Activated naive CD8-positive, alpha-beta T cell treated with anti-CD3 and anti-CD28 coated beads, Interleukin-2, amount 50 U/mL, for 24 hours (primary cell): ENCODE data around the gene P2RY14.
A peak's percentile ranks its signal among the peaks of the same experiment; 100 is the strongest.

ENCODE experiments used
- ATAC-seq: fragments of 150-1000 bp; cut with Tn5 transposase; one replicate; pipeline ENCODE4 v1.10.0; 2021
- DNase-seq: peaks from one replicate; pipeline ENCODE4 v3.0.0; 2021
- H3K27ac Mint-ChIP-seq: one replicate; pipeline ENCODE4 v1.8.0; 2021; ENCODE audit warnings: mild to moderate bottlenecking, mixed read lengths
- H3K27me3 Mint-ChIP-seq: one replicate; pipeline ENCODE4 v1.8.0; 2021; ENCODE audit warnings: mixed read lengths
- H3K36me3 Mint-ChIP-seq: one replicate; pipeline ENCODE4 v1.8.0; 2021; ENCODE audit warnings: low read depth, mixed read lengths
- H3K4me1 Mint-ChIP-seq: one replicate; pipeline ENCODE4 v1.8.0; 2021; ENCODE audit warnings: mixed read lengths
- H3K4me3 Mint-ChIP-seq: one replicate; pipeline ENCODE4 v1.8.0; 2021; ENCODE audit warnings: mild to moderate bottlenecking, moderate library complexity, mixed read lengths
- H3K9me3 Mint-ChIP-seq: one replicate; pipeline ENCODE4 v1.8.0; 2021; ENCODE audit warnings: mixed read lengths

The P2RY14 gene

DNA sequence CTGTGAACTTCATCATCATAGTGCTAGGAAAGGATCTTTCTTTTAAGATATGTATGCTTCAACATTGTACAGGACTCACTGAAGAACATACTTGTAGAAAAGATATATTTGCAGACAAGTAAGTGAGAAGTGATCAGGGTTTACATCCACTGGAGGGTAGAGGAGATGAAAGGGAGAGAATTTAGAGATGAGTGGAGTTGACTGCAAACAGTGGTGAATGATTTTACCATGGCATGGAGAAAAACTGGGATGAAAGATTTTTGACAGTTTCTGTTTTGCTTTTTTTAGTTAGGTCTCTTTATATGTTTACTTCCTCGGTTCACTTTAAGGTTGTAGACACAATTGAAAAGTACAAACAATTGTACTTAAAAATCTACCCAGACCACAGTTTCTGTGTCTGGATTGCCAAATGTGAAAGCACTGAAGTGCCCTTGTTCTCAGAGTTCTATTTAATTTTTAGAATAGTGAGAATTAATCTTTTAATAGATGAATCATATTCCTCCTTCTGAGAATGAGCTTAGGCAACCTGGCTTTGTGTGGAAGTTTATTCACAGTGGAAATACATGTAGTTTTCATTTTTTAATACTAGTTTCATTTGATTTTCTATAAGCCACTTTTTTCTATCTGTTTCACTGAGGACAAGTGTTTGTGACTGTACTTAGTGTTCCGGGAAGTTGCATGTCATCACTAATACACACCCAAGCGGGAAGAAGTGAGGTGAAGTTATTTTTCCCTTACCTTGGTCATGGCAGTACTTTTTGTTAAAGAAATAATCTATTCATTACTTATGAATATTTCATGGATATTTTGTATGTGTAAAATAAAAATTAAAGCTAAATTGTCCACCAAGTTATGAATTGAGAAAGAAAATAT lies 73.6 kb downstream of the P2RY14 start:
- Mint-ChIP-seq H3K36me3 (peaks cover 33% of the 10 kb centered on the region), H3K4me3 (peak overlapping the region; percentile 70), H3K9me3 (no peaks in the 10 kb centered on the region), H3K4me1 (peaks cover 86% of the 10 kb centered on the region), H3K27ac (peak overlapping the region; percentile 99), H3K27me3 (peaks cover 2% of the 10 kb centered on the region)
- no peak for DNase-seq
- peak; percentile 42 for ATAC-seq

DNA sequence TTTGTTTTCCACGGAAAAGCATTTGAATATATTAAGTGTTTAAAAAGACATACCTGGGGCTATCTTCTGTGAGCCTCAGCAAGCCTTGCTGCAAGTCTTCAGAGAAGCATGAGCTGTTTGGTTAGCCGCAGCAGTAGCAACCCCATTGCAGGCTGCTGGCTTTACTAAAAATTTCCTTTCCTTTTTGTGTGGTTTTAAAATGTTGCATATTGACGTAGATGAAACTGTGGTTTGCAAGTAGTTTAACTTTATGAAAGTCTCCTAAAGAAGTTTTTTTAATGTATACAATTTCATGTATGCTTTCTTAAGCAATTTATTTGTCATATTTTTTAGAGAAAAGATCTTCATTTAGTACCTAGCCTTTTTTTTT lies 75.3 kb downstream of the P2RY14 start, which contains the start of gene GPR171:
Gene GPR171, minus strand, starts transcription at position 166 of the 370 bp plus-strand sequence. CDS start 3,830 bp downstream, outside the sequence.
- Mint-ChIP-seq H3K27me3 (peaks cover 2% of the 10 kb centered on the region), H3K9me3 (peaks cover 13% of the 10 kb centered on the region), H3K4me3 (peak within 1 kb of the TSS; percentile 89), H3K36me3 (peaks cover 49% of the 10 kb centered on the region), H3K4me1 (peaks cover 85% of the 10 kb centered on the region), H3K27ac (peak within 1 kb of the TSS; percentile 99)
- DNase-seq (peak; percentile 68), ATAC-seq (peak; percentile 75)

- H3K4me1 Mint-ChIP-seq, result peaks cover 76% of the 10 kb centered on the region
Measured at GRCh38 chr3:151201051-151201730, 77.2 kb downstream of the P2RY14 start.

DNA sequence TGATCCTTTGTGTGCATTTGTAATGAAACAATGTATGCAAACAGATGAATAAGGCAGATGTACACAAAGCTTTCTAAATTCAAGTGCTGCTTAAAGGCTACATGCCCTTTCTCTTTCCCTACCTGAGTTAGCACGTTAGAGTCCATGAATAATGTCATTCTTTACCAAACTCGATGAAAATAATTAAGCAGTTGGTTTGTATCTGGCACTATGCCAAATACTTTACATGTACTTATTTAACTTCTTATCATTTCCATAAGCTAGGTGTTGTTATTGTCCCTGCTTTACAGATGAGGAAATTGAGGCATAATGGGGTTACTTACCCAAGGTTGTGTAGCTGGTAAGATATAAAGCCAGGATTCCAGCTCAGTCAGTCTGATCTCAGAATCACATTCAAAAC lies 77.8 kb downstream of the P2RY14 start:
- peak overlapping the region; percentile 98 for H3K27ac Mint-ChIP-seq
- ATAC-seq, result no peak
- no peak for DNase-seq
- H3K27me3 Mint-ChIP-seq, result peaks cover 2% of the 10 kb centered on the region
- peak overlapping the region; percentile 89 for H3K4me3 Mint-ChIP-seq
- H3K36me3 Mint-ChIP-seq, result peaks cover 61% of the 10 kb centered on the region
- H3K9me3 Mint-ChIP-seq, result peaks cover 13% of the 10 kb centered on the region
- H3K4me1 Mint-ChIP-seq, result peaks cover 74% of the 10 kb centered on the region

More at GRCh38 chr3:151201051-151201730, 77.2 kb downstream of the P2RY14 start:
- no peak for DNase-seq
- peaks cover 13% of the 10 kb centered on the region for H3K9me3 Mint-ChIP-seq
- H3K36me3 Mint-ChIP-seq, result peaks cover 58% of the 10 kb centered on the region
- H3K27ac Mint-ChIP-seq, result peak overlapping the region; percentile 98
- peak overlapping the region; percentile 89 for H3K4me3 Mint-ChIP-seq
- peaks cover 2% of the 10 kb centered on the region for H3K27me3 Mint-ChIP-seq
- ATAC-seq, result no peak

DNA sequence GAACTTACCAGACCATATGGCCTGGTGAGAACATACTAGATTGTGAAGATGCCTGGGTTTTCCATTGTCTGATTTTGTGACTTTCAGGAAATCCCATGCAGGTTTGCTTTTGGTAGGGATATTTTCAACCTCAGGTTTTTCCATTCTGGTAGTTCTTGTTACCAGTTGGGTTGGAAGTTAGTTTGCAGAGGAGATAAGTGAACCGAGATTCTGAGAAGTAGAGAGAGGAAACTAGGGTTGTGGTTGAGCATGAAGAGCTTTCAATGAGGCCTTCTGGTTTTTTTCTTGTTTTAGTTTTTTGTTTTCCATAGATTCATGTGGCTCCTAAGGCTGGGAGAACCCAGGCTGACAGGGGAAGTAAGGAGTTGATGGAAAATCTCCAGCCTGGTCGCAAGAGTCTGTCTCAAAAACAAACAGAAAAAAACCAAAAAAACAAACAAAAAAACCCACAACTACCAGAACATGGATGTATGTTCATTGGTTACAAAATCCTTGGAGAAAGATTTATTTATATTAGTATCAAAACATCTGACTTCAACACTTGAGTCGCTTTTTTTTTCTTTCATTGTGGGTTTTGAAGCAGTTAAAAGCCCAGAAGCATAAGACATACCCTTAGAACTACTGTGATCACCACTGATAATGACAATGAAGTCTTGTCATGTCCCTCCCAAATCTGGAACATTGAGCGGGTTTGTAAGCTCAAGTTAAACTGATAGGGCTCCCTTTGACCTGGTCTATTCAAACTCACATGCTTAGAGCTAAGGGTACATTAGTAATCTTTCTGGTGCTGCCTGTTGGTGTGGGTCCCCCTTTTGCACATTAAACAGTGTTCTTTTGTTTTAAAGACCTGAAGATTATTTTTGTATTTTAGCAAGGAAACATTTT lies 78.5 kb downstream of the P2RY14 start:
- ATAC-seq (peak; percentile 33), DNase-seq (no peak)
- Mint-ChIP-seq H3K27ac (peak overlapping the region; percentile 98), H3K4me3 (peak overlapping the region; percentile 89), H3K27me3 (peaks cover 2% of the 10 kb centered on the region), H3K4me1 (peaks cover 66% of the 10 kb centered on the region), H3K9me3 (peaks cover 13% of the 10 kb centered on the region), H3K36me3 (peaks cover 62% of the 10 kb centered on the region)

DNA sequence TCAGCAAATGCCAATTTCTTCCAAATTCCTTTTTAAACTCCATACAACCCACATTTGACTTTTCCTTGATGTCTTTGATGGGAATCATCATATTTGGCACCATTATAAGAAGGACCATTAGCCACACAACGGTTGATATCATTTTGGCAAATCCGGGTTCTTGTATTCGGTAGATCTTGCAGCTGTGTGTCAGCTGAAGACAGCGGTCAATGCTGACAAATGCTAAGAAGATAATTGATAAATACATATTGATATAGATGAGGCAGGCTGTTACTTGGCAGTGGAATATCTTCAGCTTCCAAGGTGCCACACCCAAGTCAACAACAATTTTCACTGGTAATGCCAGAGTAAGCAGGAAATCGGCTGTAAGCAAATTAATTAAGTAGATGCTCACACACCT lies 79.5 kb downstream of the P2RY14 start:
- Mint-ChIP-seq H3K27ac (peak overlapping the region; percentile 98), H3K27me3 (peaks cover 2% of the 10 kb centered on the region), H3K9me3 (peaks cover 13% of the 10 kb centered on the region), H3K4me1 (peaks cover 58% of the 10 kb centered on the region), H3K36me3 (peaks cover 62% of the 10 kb centered on the region), H3K4me3 (peak overlapping the region; percentile 89)
- no peak for ATAC-seq
- no peak for DNase-seq

DNA sequence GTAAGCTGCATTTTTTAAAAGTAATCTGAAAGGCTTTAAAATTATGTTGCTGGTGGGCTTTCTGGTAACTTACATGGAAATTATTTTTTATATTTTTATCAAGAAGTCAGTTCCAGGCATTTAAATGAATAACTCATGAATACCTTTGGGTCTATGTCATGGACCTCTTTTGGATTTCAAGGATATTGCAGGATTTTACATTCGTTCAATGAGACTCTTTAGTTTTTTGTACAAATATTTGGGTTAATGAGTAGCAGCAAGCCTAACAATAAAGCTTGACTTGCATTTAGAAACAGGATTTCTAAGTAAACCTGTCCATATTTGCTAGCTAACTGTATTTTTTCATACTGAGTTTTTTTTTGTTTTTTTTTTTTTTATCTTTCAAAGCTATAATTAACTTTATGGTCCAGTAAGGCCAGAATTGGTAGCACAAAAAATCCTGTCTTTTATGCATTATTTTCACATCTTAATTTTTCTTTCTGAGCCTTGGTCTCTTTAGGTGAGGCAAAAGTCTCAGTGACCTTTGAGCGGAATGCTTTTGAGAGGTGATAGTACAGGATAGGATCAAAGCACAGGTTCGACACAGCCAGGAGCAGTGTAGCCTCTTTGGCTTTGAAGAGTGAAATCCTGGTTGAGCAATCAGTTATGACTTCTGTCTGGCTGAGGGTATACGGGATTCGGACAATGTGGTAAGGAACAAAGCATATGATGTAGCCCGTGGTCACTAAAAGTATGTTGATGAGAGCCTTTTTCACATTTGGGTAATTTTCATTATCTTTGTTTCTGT lies 80.2 kb downstream of the P2RY14 start:
- peak overlapping the region; percentile 98 for H3K27ac Mint-ChIP-seq
- no peak for ATAC-seq
- no peak for DNase-seq
- peaks cover 2% of the 10 kb centered on the region for H3K27me3 Mint-ChIP-seq
- peaks cover 13% of the 10 kb centered on the region for H3K9me3 Mint-ChIP-seq
- peaks cover 58% of the 10 kb centered on the region for H3K4me1 Mint-ChIP-seq
- peak overlapping the region; percentile 89 for H3K4me3 Mint-ChIP-seq
- H3K36me3 Mint-ChIP-seq, result peaks cover 66% of the 10 kb centered on the region

DNA sequence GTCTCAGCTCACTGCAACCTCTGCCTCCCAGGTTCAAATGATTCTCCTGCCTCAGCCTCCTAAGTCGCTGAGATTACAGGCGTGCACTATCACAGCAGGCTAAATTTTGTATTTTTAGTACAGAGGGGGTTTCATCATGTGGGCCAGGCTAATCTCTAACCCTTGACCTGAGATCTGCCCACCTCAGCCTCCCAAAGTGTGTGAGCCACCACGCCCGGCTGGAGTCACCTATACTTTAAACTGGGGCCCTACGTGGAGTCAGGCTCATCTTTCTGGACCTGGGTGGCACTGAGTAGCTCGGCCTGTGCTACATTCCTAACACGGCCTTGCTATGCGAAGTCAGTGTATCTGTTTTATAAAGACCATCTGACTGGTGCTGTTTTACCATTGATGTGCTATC lies 81.1 kb downstream of the P2RY14 start:
- H3K27ac Mint-ChIP-seq, result no peak overlapping the region
- H3K27me3 Mint-ChIP-seq, result no peaks in the 10 kb centered on the region

GRCh38 chr3:151196434-151196833 lies 81.9 kb downstream of the P2RY14 start:
- H3K36me3 Mint-ChIP-seq, result peaks cover 56% of the 10 kb centered on the region
- H3K9me3 Mint-ChIP-seq, result peaks cover 17% of the 10 kb centered on the region
- H3K27me3 Mint-ChIP-seq, result no peaks in the 10 kb centered on the region
- peak overlapping the region; percentile 40 for H3K27ac Mint-ChIP-seq
- peak overlapping the region; percentile 12 for H3K4me3 Mint-ChIP-seq
- ATAC-seq, result peak; percentile 63
- peaks cover 61% of the 10 kb centered on the region for H3K4me1 Mint-ChIP-seq
- no peak for DNase-seq

More for the DNA sequence above, 81.1 kb downstream of the P2RY14 start:
- no peak for ATAC-seq
- DNase-seq, result no peak
- H3K9me3 Mint-ChIP-seq, result peaks cover 17% of the 10 kb centered on the region
- peaks cover 59% of the 10 kb centered on the region for H3K4me1 Mint-ChIP-seq
- peaks cover 63% of the 10 kb centered on the region for H3K36me3 Mint-ChIP-seq
- H3K4me3 Mint-ChIP-seq, result no peak overlapping the region

DNA sequence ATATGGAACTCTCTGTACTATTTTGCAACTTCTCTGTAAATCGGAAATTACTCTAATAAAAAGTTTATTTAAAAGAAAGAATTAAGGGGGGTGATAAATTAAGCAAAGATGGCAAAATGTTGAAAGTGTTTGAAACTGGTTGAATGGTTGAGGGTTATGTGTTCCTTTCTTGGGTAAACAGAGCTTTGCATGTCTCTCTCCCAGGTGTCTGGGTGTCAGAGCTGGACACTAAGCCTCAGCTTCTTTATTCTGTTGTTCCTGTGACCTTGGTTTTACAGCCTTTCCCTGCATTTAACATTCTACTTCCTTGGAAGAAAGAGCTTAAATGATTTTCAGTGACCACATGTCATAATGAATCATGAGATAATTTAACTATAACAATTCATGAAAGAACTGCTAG lies 82.5 kb downstream of the P2RY14 start:
- Mint-ChIP-seq H3K27me3 (no peaks in the 10 kb centered on the region), H3K36me3 (peaks cover 55% of the 10 kb centered on the region), H3K27ac (peak overlapping the region; percentile 40), H3K4me3 (no peak overlapping the region), H3K4me1 (peaks cover 63% of the 10 kb centered on the region), H3K9me3 (peaks cover 22% of the 10 kb centered on the region)
- ATAC-seq (no peak), DNase-seq (no peak)

- no peaks in the 10 kb centered on the region for H3K27me3 Mint-ChIP-seq
- H3K27ac Mint-ChIP-seq, result peak overlapping the region; percentile 31
- DNase-seq (no peak), ATAC-seq (no peak)
- H3K4me1 Mint-ChIP-seq, result peaks cover 62% of the 10 kb centered on the region
- peaks cover 10% of the 10 kb centered on the region for H3K9me3 Mint-ChIP-seq
- no peak overlapping the region for H3K4me3 Mint-ChIP-seq
- H3K36me3 Mint-ChIP-seq, result peaks cover 32% of the 10 kb centered on the region
Measured at GRCh38 chr3:151192545-151192944, 85.8 kb downstream of the P2RY14 start.

- DNase-seq, result no peak
- Mint-ChIP-seq H3K27ac (peak overlapping the region; percentile 95), H3K4me1 (peaks cover 65% of the 10 kb centered on the region), H3K9me3 (peaks cover 10% of the 10 kb centered on the region), H3K4me3 (peak overlapping the region; percentile 27), H3K36me3 (peaks cover 24% of the 10 kb centered on the region), H3K27me3 (no peaks in the 10 kb centered on the region)
- ATAC-seq, result peak; percentile 55
Measured at GRCh38 chr3:151191095-151191494, 87.2 kb downstream of the P2RY14 start.

GRCh38 chr3:151183265-151183671 lies 95.1 kb downstream of the P2RY14 start:
- DNase-seq (no peak), ATAC-seq (peak; percentile 52)
- H3K27ac Mint-ChIP-seq, result peak overlapping the region; percentile 68
- H3K27me3 Mint-ChIP-seq, result no peaks in the 10 kb centered on the region
- H3K9me3 Mint-ChIP-seq, result no peaks in the 10 kb centered on the region
- no peaks in the 10 kb centered on the region for H3K36me3 Mint-ChIP-seq
- peak overlapping the region; percentile 56 for H3K4me3 Mint-ChIP-seq
- H3K4me1 Mint-ChIP-seq, result peaks cover 36% of the 10 kb centered on the region
